ENCODE results near the gene IGFBP1.

Gene IGFBP1

GRCh38 chr7:45881759-45882464, 6.4 kb upstream of the IGFBP1 start:
- peaks cover 3% of the 10 kb centered on the region in 2 donors for H3K9me3 ChIP-seq (ENCODE audit: control insufficient read depth in 1 of 2, low read length in 2 of 2)

GRCh38 chr7:45882465-45882810, 5.8 kb upstream of the IGFBP1 start:
- H3K4me1 ChIP-seq (ENCODE audit: control insufficient read depth in 1 of 2, insufficient read depth in 2 of 2, low read length in 2 of 2) = no peaks in the 10 kb centered on the region
- H3K36me3 ChIP-seq (ENCODE audit: control insufficient read depth in 1 of 2, insufficient read depth in 2 of 2, low read length in 2 of 2) = no peaks in the 10 kb centered on the region
- no peak overlapping the region for H3K27ac ChIP-seq (ENCODE audit: low read length)
- no peak overlapping the region for H3K4me3 ChIP-seq (ENCODE audit: low read depth in 1 of 2, low read length in 2 of 2)
- peaks cover 7% of the 10 kb centered on the region for H3K27me3 ChIP-seq (ENCODE audit: low read depth, low read length)
- H3K9me3 ChIP-seq (ENCODE audit: control insufficient read depth in 1 of 2, low read length in 2 of 2) = peaks cover 3% of the 10 kb centered on the region in 2 donors

More at GRCh38 chr7:45881759-45882464, 6.4 kb upstream of the IGFBP1 start:
- Histone ChIP-seq H3K4me1 (ENCODE audit: control insufficient read depth in 1 of 2, insufficient read depth in 2 of 2, low read length in 2 of 2) (no peaks in the 10 kb centered on the region), H3K27ac (ENCODE audit: low read length) (no peak overlapping the region), H3K36me3 (ENCODE audit: control insufficient read depth in 1 of 2, insufficient read depth in 2 of 2, low read length in 2 of 2) (no peaks in the 10 kb centered on the region), H3K4me3 (ENCODE audit: low read depth in 1 of 2, low read length in 2 of 2) (no peak overlapping the region), H3K27me3 (ENCODE audit: low read depth, low read length) (peaks cover 6% of the 10 kb centered on the region)

- Histone ChIP-seq H3K4me3 (ENCODE audit: low read depth in 1 of 2, low read length in 2 of 2) (no peak overlapping the region), H3K27ac (ENCODE audit: low read length) (no peak overlapping the region), H3K36me3 (ENCODE audit: control insufficient read depth in 1 of 2, insufficient read depth in 2 of 2, low read length in 2 of 2) (no peaks in the 10 kb centered on the region), H3K9me3 (ENCODE audit: control insufficient read depth in 1 of 2, low read length in 2 of 2) (no peaks in the 10 kb centered on the region), H3K27me3 (ENCODE audit: low read depth, low read length) (peaks cover 13% of the 10 kb centered on the region), H3K4me1 (ENCODE audit: control insufficient read depth in 1 of 2, insufficient read depth in 2 of 2, low read length in 2 of 2) (peaks cover 0 to 11% of the 10 kb centered on the region in 2 donors)
Observed at GRCh38 chr7:45884136-45884535, 4.2 kb upstream of the IGFBP1 start.

- Histone ChIP-seq H3K36me3 (ENCODE audit: control insufficient read depth in 1 of 2, insufficient read depth in 2 of 2, low read length in 2 of 2) (no peaks in the 10 kb centered on the region), H3K4me3 (ENCODE audit: low read depth in 1 of 2, low read length in 2 of 2) (no peak overlapping the region), H3K9me3 (ENCODE audit: control insufficient read depth in 1 of 2, low read length in 2 of 2) (no peaks in the 10 kb centered on the region), H3K27me3 (ENCODE audit: low read depth, low read length) (peaks cover 24% of the 10 kb centered on the region), H3K27ac (ENCODE audit: low read length) (no peak overlapping the region), H3K4me1 (ENCODE audit: control insufficient read depth in 1 of 2, insufficient read depth in 2 of 2, low read length in 2 of 2) (peaks cover 0 to 11% of the 10 kb centered on the region in 2 donors)
Observed at GRCh38 chr7:45885264-45885882, 2.9 kb upstream of the IGFBP1 start.

GRCh38 chr7:45886931-45887667, 1.2 kb upstream of the IGFBP1 start:
- Histone ChIP-seq H3K9me3 (ENCODE audit: control insufficient read depth in 1 of 2, low read length in 2 of 2) (no peaks in the 10 kb centered on the region), H3K4me3 (ENCODE audit: low read depth in 1 of 2, low read length in 2 of 2) (no peak overlapping the region), H3K27ac (ENCODE audit: low read length) (no peak overlapping the region), H3K27me3 (ENCODE audit: low read depth, low read length) (peaks cover 29% of the 10 kb centered on the region), H3K36me3 (ENCODE audit: control insufficient read depth in 1 of 2, insufficient read depth in 2 of 2, low read length in 2 of 2) (no peaks in the 10 kb centered on the region), H3K4me1 (ENCODE audit: control insufficient read depth in 1 of 2, insufficient read depth in 2 of 2, low read length in 2 of 2) (peaks cover 0 to 11% of the 10 kb centered on the region in 2 donors)

GRCh38 chr7:45888993-45889366, 692 bp downstream of the IGFBP1 start:
- H3K4me3 ChIP-seq (ENCODE audit: low read depth in 1 of 2, low read length in 2 of 2) = peak overlapping the region in 1 of 2 donors; percentile 54
- H3K36me3 ChIP-seq (ENCODE audit: control insufficient read depth in 1 of 2, insufficient read depth in 2 of 2, low read length in 2 of 2) = no peaks in the 10 kb centered on the region
- no peak overlapping the region for H3K27ac ChIP-seq (ENCODE audit: low read length)
- H3K4me1 ChIP-seq (ENCODE audit: control insufficient read depth in 1 of 2, insufficient read depth in 2 of 2, low read length in 2 of 2) = peaks cover 0 to 11% of the 10 kb centered on the region in 2 donors
- H3K9me3 ChIP-seq (ENCODE audit: control insufficient read depth in 1 of 2, low read length in 2 of 2) = no peaks in the 10 kb centered on the region
- peaks cover 29% of the 10 kb centered on the region for H3K27me3 ChIP-seq (ENCODE audit: low read depth, low read length)

- no peak overlapping the region for H3K4me3 ChIP-seq (ENCODE audit: low read depth in 1 of 2, low read length in 2 of 2)
- H3K27me3 ChIP-seq (ENCODE audit: low read depth, low read length) = peaks cover 29% of the 10 kb centered on the region
- H3K36me3 ChIP-seq (ENCODE audit: control insufficient read depth in 1 of 2, insufficient read depth in 2 of 2, low read length in 2 of 2) = no peaks in the 10 kb centered on the region
- peaks cover 0 to 11% of the 10 kb centered on the region in 2 donors for H3K4me1 ChIP-seq (ENCODE audit: control insufficient read depth in 1 of 2, insufficient read depth in 2 of 2, low read length in 2 of 2)
- no peaks in the 10 kb centered on the region for H3K9me3 ChIP-seq (ENCODE audit: control insufficient read depth in 1 of 2, low read length in 2 of 2)
- no peak overlapping the region for H3K27ac ChIP-seq (ENCODE audit: low read length)
Observed at GRCh38 chr7:45889367-45890067, 1.2 kb downstream of the IGFBP1 start.

GRCh38 chr7:45890125-45890901, 2.0 kb downstream of the IGFBP1 start:
- Histone ChIP-seq H3K4me3 (ENCODE audit: low read depth in 1 of 2, low read length in 2 of 2) (no peak overlapping the region), H3K27ac (ENCODE audit: low read length) (no peak overlapping the region), H3K9me3 (ENCODE audit: control insufficient read depth in 1 of 2, low read length in 2 of 2) (no peaks in the 10 kb centered on the region), H3K27me3 (ENCODE audit: low read depth, low read length) (peaks cover 29% of the 10 kb centered on the region), H3K36me3 (ENCODE audit: control insufficient read depth in 1 of 2, insufficient read depth in 2 of 2, low read length in 2 of 2) (no peaks in the 10 kb centered on the region), H3K4me1 (ENCODE audit: control insufficient read depth in 1 of 2, insufficient read depth in 2 of 2, low read length in 2 of 2) (peaks cover 0 to 11% of the 10 kb centered on the region in 2 donors)

GRCh38 chr7:45890902-45891461, 2.7 kb downstream of the IGFBP1 start:
- Histone ChIP-seq H3K27me3 (ENCODE audit: low read depth, low read length) (peaks cover 29% of the 10 kb centered on the region), H3K4me1 (ENCODE audit: control insufficient read depth in 1 of 2, insufficient read depth in 2 of 2, low read length in 2 of 2) (peaks cover 0 to 11% of the 10 kb centered on the region in 2 donors), H3K36me3 (ENCODE audit: control insufficient read depth in 1 of 2, insufficient read depth in 2 of 2, low read length in 2 of 2) (no peaks in the 10 kb centered on the region), H3K9me3 (ENCODE audit: control insufficient read depth in 1 of 2, low read length in 2 of 2) (no peaks in the 10 kb centered on the region), H3K27ac (ENCODE audit: low read length) (no peak overlapping the region), H3K4me3 (ENCODE audit: low read depth in 1 of 2, low read length in 2 of 2) (no peak overlapping the region)

- Histone ChIP-seq H3K27me3 (ENCODE audit: low read depth, low read length) (peaks cover 24% of the 10 kb centered on the region), H3K27ac (ENCODE audit: low read length) (no peak overlapping the region), H3K4me3 (ENCODE audit: low read depth in 1 of 2, low read length in 2 of 2) (no peak overlapping the region), H3K36me3 (ENCODE audit: control insufficient read depth in 1 of 2, insufficient read depth in 2 of 2, low read length in 2 of 2) (no peaks in the 10 kb centered on the region), H3K9me3 (ENCODE audit: control insufficient read depth in 1 of 2, low read length in 2 of 2) (no peaks in the 10 kb centered on the region), H3K4me1 (ENCODE audit: control insufficient read depth in 1 of 2, insufficient read depth in 2 of 2, low read length in 2 of 2) (peaks cover 0 to 11% of the 10 kb centered on the region in 2 donors)
Observed at GRCh38 chr7:45891462-45892402, 3.4 kb downstream of the IGFBP1 start.
